GM23338 (cell line): Measurements from ENCODE around the gene MORN3. TPM values are rescaled to one million over a fixed set of nuclear protein-coding genes. Genes with fewer than 3 reads are reported as not detected.
A peak's percentile ranks its signal among the peaks of the same experiment; 100 is the strongest.

Experiments used
- ATAC-seq: fragments of 200-7000 bp; cut with Tn5 transposase; 3 replicates; pipeline ENCODE4 v1.9.1; 2020
- DNase-seq: peaks from one replicate; pipeline ENCODE4 v3.0.0-alpha.2; 2015; ENCODE audit warnings: low spot score
- H2AFZ ChIP-seq: fragments of 200-600 bp; sonication (generic); 2 replicates; pipeline ENCODE4 v1.8.0; 2016; ENCODE audit warnings: antibody characterized with exemption, mild to moderate bottlenecking, moderate library complexity
- H3F3A ChIP-seq: fragments of 200-600 bp; sonication (generic); replicated peaks from 2 replicates; pipeline ENCODE4 v1.8.0; 2017; ENCODE audit warnings: antibody characterized with exemption, mixed run types, low read depth
- H3K27ac ChIP-seq: fragments of 200-600 bp; sonication (generic); 2 replicates; pipeline ENCODE4 v1.6.1; 2016; ENCODE audit warnings: low read depth
- H3K27me3 ChIP-seq: fragments of 200-600 bp; sonication (generic); 2 replicates; pipeline ENCODE4 v1.8.0; 2016; ENCODE audit warnings: mild to moderate bottlenecking, mixed run types, moderate library complexity; ENCODE audit not compliant: insufficient read depth
- H3K36me3 ChIP-seq: fragments of 200-600 bp; sonication (generic); 2 replicates; pipeline ENCODE4 v1.8.0; 2016; ENCODE audit warnings: mild to moderate bottlenecking; ENCODE audit not compliant: insufficient read depth
- H3K4me1 ChIP-seq: fragments of 200-600 bp; sonication (generic); 2 replicates; pipeline ENCODE4 v1.8.0; 2016; ENCODE audit warnings: mild to moderate bottlenecking, moderate library complexity; ENCODE audit not compliant: insufficient read depth
- H3K4me2 ChIP-seq: fragments of 200-600 bp; sonication (generic); 2 replicates; pipeline ENCODE4 v1.7.1; 2017; ENCODE audit warnings: mixed run types
- H3K4me3 ChIP-seq: fragments of 200-600 bp; sonication (generic); 2 replicates; pipeline ENCODE4 v1.6.1; 2016; ENCODE audit warnings: mixed run types
- H3K79me2 ChIP-seq: fragments of 200-600 bp; sonication (generic); replicated peaks from 2 replicates; pipeline ENCODE4 v1.8.0; 2017; ENCODE audit warnings: mild to moderate bottlenecking; ENCODE audit not compliant: insufficient read depth
- H3K9me2 ChIP-seq: fragments of 200-600 bp; sonication (generic); 2 replicates; pipeline ENCODE4 v1.8.0; 2017; ENCODE audit not compliant: insufficient read depth
- H4K20me1 ChIP-seq: fragments of 200-600 bp; sonication (generic); replicated peaks from 2 replicates; pipeline ENCODE4 v1.8.0; 2017; ENCODE audit warnings: mild to moderate bottlenecking; ENCODE audit not compliant: insufficient read depth
- H3K27ac Mint-ChIP-seq: 2 replicates; pipeline ENCODE4 v1.8.0; 2020; ENCODE audit warnings: inconsistent platforms, mild to moderate bottlenecking, moderate library complexity, mixed read lengths
- H3K27me3 Mint-ChIP-seq: 3 replicates; pipeline ENCODE4 v1.8.0; 2022; ENCODE audit warnings: low read depth, mild to moderate bottlenecking, moderate library complexity, mixed read lengths, inconsistent platforms; ENCODE audit not compliant: insufficient read depth, poor library complexity
- H3K36me3 Mint-ChIP-seq: 3 replicates; pipeline ENCODE4 v1.8.0; 2021; ENCODE audit warnings: low read depth, mild to moderate bottlenecking, inconsistent platforms, moderate library complexity, mixed read lengths
- H3K4me1 Mint-ChIP-seq: 3 replicates; pipeline ENCODE4 v1.8.0; 2020; ENCODE audit warnings: mild to moderate bottlenecking, inconsistent platforms, mixed read lengths
- H3K4me3 Mint-ChIP-seq: 3 replicates; pipeline ENCODE4 v1.8.0; 2021; ENCODE audit warnings: moderate library complexity, mild to moderate bottlenecking, inconsistent platforms, mixed read lengths
- H3K9me3 Mint-ChIP-seq: 3 replicates; pipeline ENCODE4 v1.8.0; 2020; ENCODE audit warnings: moderate library complexity, mild to moderate bottlenecking, inconsistent platforms, mixed read lengths
- CREB1 ChIP-seq: fragments of 250-450 bp; sonication (Bioruptor Pico); IDR thresholded peaks from 2 replicates; pipeline ENCODE4 v1.5.0; 2020; ENCODE audit warnings: low read depth, mild to moderate bottlenecking, moderate library complexity
- EZH2 ChIP-seq: fragments of 200-600 bp; sonication (generic); IDR thresholded peaks from one replicate; pipeline ENCODE4 v1.8.0; 2017; ENCODE audit warnings: antibody characterized with exemption, mild to moderate bottlenecking, low read depth; ENCODE audit not compliant: unreplicated experiment
- EZH2phosphoT487 ChIP-seq: fragments of 200-600 bp; sonication (generic); IDR thresholded peaks from one replicate; pipeline ENCODE4 v1.8.1; 2018; ENCODE audit warnings: antibody characterized with exemption; ENCODE audit not compliant: unreplicated experiment
- JUNB ChIP-seq: IDR thresholded peaks from one replicate; pipeline ENCODE4 v1.6.1; 2016; ENCODE audit warnings: antibody characterized with exemption; ENCODE audit not compliant: unreplicated experiment
- NANOG ChIP-seq: IDR thresholded peaks from 2 replicates; pipeline ENCODE4 v1.6.1; 2016; ENCODE audit warnings: antibody characterized with exemption, borderline replicate concordance
- POLR2AphosphoS5 ChIP-seq: IDR thresholded peaks from 2 replicates; pipeline ENCODE4 v1.6.1; 2016; ENCODE audit warnings: antibody characterized with exemption, low read depth
- STAT1 ChIP-seq: IDR thresholded peaks from one replicate; pipeline ENCODE4 v1.6.1; 2016; ENCODE audit warnings: antibody characterized with exemption; ENCODE audit not compliant: unreplicated experiment
- ZNF114 ChIP-seq: fragments of 250-450 bp; sonication (Bioruptor Pico); IDR thresholded peaks from 2 replicates; pipeline ENCODE4 v1.5.0; 2020; ENCODE audit warnings: mild to moderate bottlenecking, moderate library complexity
- ZNF331 ChIP-seq: fragments of 250-450 bp; sonication (Bioruptor Pico); IDR thresholded peaks from 2 replicates; pipeline ENCODE4 v1.5.0; 2020; ENCODE audit warnings: low read depth, mild to moderate bottlenecking, moderate library complexity
- polyA plus RNA-seq: library from polyadenylated mRNA; unstranded; fragments of >200 nt; fragmentation: Nextera tagmentation; extraction: Ambion mirVana; gene quantifications from 2 replicates; pipeline ENCODE4 v1.2.1, GENCODE V29; 2016
- total RNA-seq: library from RNA; depleted of rRNA; stranded (reverse); fragments of >200 nt; shearing (Covaris generic); gene quantifications from 2 replicates; pipeline ENCODE4 v1.2.3, GENCODE V29; 2014
- TF ChIP-seq, protein P1 (sequence below), 2 experiments: fragments of 200-600 bp in 1 of 2; sonication (generic) in 1 of 2; conservative IDR thresholded peaks; 2 replicates each; pipeline versions ENCODE4 v1.5.1 to v1.6.1; 2016 to 2017; ENCODE audit warnings: antibody characterized with exemption in 2 of 2, low read depth in 2 of 2, mild to moderate bottlenecking in 2 of 2, moderate library complexity in 1 of 2
- TF ChIP-seq, protein P2 (sequence below): IDR thresholded peaks from 2 replicates; pipeline ENCODE4 v1.6.1; 2016; ENCODE audit warnings: antibody characterized with exemption
- TF ChIP-seq, protein P3 (sequence below): IDR thresholded peaks from one replicate; pipeline ENCODE4 v1.6.1; 2018; ENCODE audit warnings: antibody characterized with exemption; ENCODE audit not compliant: unreplicated experiment

Gene MORN3
- total and polyA plus RNA-seq, 2 experiments from 2014 or later = 0.14 to 0.36 TPM

DNA sequence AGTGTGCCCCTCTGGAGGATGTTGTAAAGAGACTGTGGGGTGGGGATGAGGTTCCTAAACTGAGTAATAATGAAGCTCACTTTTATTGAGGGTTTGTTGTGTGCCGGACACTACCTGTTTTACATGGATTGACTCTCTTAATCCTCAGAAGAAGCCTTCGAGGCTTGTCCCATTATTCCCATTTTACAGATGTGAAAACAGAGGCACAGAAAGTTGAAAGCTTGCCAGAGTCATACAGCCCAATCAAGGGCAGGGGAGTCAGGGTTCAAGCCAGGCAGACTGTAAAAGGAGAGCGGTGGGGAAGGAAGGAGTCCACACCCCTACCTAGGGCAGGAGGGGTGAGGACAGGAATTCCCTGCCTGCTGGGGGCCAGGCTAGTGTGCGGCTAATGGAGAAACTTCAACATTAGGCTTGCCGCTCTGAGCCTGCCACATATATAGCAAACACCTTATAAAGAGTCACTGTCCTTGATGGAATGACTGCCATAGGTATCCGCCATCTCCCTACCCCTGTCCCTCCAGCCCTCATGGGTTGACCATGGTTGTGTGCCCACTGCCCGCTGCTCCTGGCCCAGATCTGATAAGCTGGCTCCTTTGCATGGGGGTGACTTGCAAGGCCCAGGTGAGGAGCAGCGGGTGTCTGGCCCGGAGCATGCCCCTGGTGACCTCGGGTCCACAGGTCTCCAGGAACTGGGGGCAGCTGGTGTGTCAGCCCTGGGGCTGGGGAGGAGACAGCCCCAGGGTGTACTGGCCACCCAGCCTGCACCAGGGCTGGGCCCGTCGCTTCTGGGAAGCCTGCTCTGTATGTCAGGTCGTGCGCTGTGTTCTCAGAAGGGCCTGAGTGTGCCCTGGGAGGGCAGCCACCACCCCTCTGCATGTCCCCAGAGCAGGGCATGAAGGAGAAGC lies 30.9 kb downstream of the MORN3 start (continued):
- TF ChIP-seq NANOG (no peak), EZH2 (no peak), ZNF331 (no peak), CREB1 (no peak), POLR2AphosphoS5 (no peak), ZNF114 (CRISPR knock-in tag) (no peak), EZH2phosphoT487 (no peak), STAT1 (no peak)
- TF ChIP-seq, protein P1, sequence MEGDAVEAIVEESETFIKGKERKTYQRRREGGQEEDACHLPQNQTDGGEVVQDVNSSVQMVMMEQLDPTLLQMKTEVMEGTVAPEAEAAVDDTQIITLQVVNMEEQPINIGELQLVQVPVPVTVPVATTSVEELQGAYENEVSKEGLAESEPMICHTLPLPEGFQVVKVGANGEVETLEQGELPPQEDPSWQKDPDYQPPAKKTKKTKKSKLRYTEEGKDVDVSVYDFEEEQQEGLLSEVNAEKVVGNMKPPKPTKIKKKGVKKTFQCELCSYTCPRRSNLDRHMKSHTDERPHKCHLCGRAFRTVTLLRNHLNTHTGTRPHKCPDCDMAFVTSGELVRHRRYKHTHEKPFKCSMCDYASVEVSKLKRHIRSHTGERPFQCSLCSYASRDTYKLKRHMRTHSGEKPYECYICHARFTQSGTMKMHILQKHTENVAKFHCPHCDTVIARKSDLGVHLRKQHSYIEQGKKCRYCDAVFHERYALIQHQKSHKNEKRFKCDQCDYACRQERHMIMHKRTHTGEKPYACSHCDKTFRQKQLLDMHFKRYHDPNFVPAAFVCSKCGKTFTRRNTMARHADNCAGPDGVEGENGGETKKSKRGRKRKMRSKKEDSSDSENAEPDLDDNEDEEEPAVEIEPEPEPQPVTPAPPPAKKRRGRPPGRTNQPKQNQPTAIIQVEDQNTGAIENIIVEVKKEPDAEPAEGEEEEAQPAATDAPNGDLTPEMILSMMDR (conservative IDR thresholded peaks at IDR 0.05; ENCODE audit: low read depth in 2 of 2) = no peak
- TF ChIP-seq, protein P2, sequence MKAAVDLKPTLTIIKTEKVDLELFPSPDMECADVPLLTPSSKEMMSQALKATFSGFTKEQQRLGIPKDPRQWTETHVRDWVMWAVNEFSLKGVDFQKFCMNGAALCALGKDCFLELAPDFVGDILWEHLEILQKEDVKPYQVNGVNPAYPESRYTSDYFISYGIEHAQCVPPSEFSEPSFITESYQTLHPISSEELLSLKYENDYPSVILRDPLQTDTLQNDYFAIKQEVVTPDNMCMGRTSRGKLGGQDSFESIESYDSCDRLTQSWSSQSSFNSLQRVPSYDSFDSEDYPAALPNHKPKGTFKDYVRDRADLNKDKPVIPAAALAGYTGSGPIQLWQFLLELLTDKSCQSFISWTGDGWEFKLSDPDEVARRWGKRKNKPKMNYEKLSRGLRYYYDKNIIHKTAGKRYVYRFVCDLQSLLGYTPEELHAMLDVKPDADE = no peak

DNA sequence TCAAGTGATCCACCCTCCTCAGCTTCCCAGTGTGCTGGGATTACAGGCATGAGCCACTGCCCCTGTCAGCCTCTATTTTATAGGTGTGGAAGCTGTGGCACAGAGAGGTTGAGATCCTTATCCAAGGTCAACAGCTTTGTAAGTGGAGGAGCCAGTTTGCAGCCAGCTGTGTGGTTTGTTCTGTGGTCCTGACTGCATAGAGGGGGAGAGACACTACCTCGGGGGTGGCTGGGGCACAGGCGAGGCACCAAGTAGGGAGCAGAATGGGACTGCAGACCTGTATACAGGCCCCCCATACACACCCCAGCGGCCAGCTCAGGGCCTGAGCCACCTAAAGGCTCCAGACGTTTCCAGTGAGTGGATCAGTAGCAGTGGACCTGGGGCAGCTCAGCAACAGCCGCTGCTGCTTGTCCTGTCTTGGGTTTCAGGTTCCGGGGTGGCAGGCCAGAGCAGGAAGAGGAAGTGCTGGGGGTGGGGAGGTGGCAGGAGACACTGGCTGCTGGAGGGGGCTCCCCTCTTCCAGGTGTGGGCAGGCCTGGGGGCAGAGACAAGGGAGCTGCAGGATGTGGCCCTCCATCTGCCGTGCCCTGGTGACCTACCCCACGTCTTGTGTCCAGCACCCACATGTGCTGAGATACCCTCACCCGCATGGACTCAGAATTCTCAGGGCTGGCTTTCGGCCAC lies 32.1 kb downstream of the MORN3 start:
- peaks cover 34% of the 10 kb centered on the region for H3K36me3 Mint-ChIP-seq
- H3K27ac Mint-ChIP-seq = peak overlapping the region; percentile 65
- no peaks in the 10 kb centered on the region; the same call in 2 of the 3 replicates for H3K9me3 Mint-ChIP-seq
- H3K4me3 Mint-ChIP-seq = no peak overlapping the region
- Histone ChIP-seq H3K27me3 (no peaks in the 10 kb centered on the region), H2AFZ (no peak overlapping the region), H4K20me1 (peaks cover 37% of the 10 kb centered on the region), H3K79me2 (peaks cover 69% of the 10 kb centered on the region), H3K4me3 (no peak overlapping the region), H3K27ac (no peak overlapping the region), H3K36me3 (peaks cover 11% of the 10 kb centered on the region; the same call in 1 of the 2 replicates), H3K4me2 (peak overlapping the region; percentile 38; the same call in 1 of the 2 replicates), H3F3A (peaks cover 7% of the 10 kb centered on the region; the same call in 1 of the 2 replicates), H3K9me2 (no peaks in the 10 kb centered on the region), H3K4me1 (peaks cover 17% of the 10 kb centered on the region)
- DNase-seq (no peak), ATAC-seq (peak; percentile 14; the same call in 1 of the 3 replicates)
- peaks cover 21% of the 10 kb centered on the region for H3K4me1 Mint-ChIP-seq
- peaks cover 13% of the 10 kb centered on the region for H3K27me3 Mint-ChIP-seq
- no peak for TF ChIP-seq EZH2
- TF ChIP-seq ZNF331 = no peak
- no peak for TF ChIP-seq STAT1
- TF ChIP-seq EZH2phosphoT487 = no peak
- TF ChIP-seq, protein P3, sequence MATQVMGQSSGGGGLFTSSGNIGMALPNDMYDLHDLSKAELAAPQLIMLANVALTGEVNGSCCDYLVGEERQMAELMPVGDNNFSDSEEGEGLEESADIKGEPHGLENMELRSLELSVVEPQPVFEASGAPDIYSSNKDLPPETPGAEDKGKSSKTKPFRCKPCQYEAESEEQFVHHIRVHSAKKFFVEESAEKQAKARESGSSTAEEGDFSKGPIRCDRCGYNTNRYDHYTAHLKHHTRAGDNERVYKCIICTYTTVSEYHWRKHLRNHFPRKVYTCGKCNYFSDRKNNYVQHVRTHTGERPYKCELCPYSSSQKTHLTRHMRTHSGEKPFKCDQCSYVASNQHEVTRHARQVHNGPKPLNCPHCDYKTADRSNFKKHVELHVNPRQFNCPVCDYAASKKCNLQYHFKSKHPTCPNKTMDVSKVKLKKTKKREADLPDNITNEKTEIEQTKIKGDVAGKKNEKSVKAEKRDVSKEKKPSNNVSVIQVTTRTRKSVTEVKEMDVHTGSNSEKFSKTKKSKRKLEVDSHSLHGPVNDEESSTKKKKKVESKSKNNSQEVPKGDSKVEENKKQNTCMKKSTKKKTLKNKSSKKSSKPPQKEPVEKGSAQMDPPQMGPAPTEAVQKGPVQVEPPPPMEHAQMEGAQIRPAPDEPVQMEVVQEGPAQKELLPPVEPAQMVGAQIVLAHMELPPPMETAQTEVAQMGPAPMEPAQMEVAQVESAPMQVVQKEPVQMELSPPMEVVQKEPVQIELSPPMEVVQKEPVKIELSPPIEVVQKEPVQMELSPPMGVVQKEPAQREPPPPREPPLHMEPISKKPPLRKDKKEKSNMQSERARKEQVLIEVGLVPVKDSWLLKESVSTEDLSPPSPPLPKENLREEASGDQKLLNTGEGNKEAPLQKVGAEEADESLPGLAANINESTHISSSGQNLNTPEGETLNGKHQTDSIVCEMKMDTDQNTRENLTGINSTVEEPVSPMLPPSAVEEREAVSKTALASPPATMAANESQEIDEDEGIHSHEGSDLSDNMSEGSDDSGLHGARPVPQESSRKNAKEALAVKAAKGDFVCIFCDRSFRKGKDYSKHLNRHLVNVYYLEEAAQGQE = no peak
- TF ChIP-seq NANOG = no peak
- no peak for TF ChIP-seq JUNB
- no peak for TF ChIP-seq CREB1
